Vagina (tissue), 2 donors: ENCODE data around the gene RPL19. TPM values are rescaled to one million over a fixed set of nuclear protein-coding genes. Genes with fewer than 3 reads are reported as not detected.

Experiments
- DNase-seq, 2 donors: peaks; one replicate each; pipeline ENCODE4 v3.0.0-alpha.2; 2017; ENCODE audit errors: extremely low spot score in 2 of 2
- H3K27ac ChIP-seq: fragments of 200-600 bp; sonication (generic); one replicate; pipeline ENCODE4 v1.5.1; 2019
- H3K27me3 ChIP-seq: fragments of 200-600 bp; sonication (generic); one replicate; pipeline ENCODE4 v1.5.1; 2019
- H3K36me3 ChIP-seq, 2 donors: fragments of 200-600 bp; sonication (generic); one replicate each; pipeline ENCODE4 v1.5.1; 2017 to 2019
- H3K4me1 ChIP-seq: fragments of 200-600 bp; sonication (generic); one replicate; pipeline ENCODE4 v1.5.1; 2019
- H3K4me3 ChIP-seq, 2 donors: fragments of 200-600 bp; sonication (generic); 1 replicate in 1 of 2; 2 replicates in 1 of 2; pipeline ENCODE4 v1.5.1; 2016 to 2019
- H3K9me3 ChIP-seq: fragments of 200-600 bp; sonication (generic); one replicate; pipeline ENCODE4 v1.5.1; 2019
- POLR2A ChIP-seq, 2 donors: fragments of 450-650 bp; IDR thresholded peaks; one replicate each; pipeline ENCODE4 v1.6.1; 2017; ENCODE audit warnings: antibody characterized with exemption in 2 of 2, mild to moderate bottlenecking in 2 of 2, moderate library complexity in 2 of 2
- POLR2AphosphoS5 ChIP-seq, 2 donors: sonication (generic); formaldehyde crosslinking; IDR thresholded peaks; one replicate each; pipeline ENCODE4 v1.9.0; 2017; ENCODE audit warnings: antibody characterized with exemption in 2 of 2, mild to moderate bottlenecking in 2 of 2, low read depth in 1 of 2; ENCODE audit not compliant: insufficient read depth in 1 of 2
- intact Hi-C: fragments of 100-400 bp; cut with DNase I; formaldehyde crosslinking; loops from one replicate; pipeline ENCODE4 v1.15.1; 2023
- total RNA-seq: library from RNA; depleted of rRNA; stranded (reverse); fragments of >200 nt; gene quantifications from one replicate; pipeline ENCODE4 v1.2.3, GENCODE V29; 2016
- TF ChIP-seq, protein P1 (sequence below), 3 experiments: fragments of 450-650 bp in 2 of 3; fragments of 200-600 bp in 1 of 3; sonication (generic) in 1 of 3; IDR thresholded peaks; one replicate each; pipeline ENCODE4 v1.5.1; 2017 to 2019; ENCODE audit warnings: antibody characterized with exemption in 3 of 3, mild to moderate bottlenecking in 2 of 3, moderate library complexity in 2 of 3

Gene RPL19
- total RNA-seq, 1 donor from 2014 or later: 2,758 TPM

DNA sequence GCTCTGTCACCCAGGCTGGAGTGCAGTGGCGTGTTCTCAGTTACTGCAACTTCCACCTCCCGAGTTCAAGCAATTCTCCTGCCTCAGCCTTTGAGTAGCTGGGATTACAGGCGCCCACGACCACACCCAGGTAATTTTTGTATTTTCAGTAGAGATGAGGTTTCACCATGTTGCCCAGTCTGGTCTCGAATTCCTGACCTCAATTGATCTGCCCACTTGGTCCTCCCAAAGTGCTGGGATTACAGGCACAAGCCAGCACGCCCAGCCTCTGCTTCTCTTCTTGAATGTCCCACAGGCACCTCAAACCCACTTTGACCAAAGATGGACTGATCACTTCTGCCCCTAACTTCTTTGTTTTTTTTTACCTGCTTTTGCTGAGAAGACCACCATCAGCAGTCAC lies 29.5 kb upstream of the RPL19 start:
- no peak for DNase-seq
- Histone ChIP-seq H3K9me3 (no peaks in the 10 kb centered on the region), H3K27me3 (no peaks in the 10 kb centered on the region), H3K36me3 (no peaks in the 10 kb centered on the region), H3K4me3 (no peak overlapping the region), H3K4me1 (peaks cover 10% of the 10 kb centered on the region), H3K27ac (no peak overlapping the region)
- intact Hi-C loops: no loop called here
- no peak for TF ChIP-seq POLR2AphosphoS5 (IDR thresholded peaks at IDR 0.05; ENCODE audit: insufficient read depth in 1 of 2, low read depth in 1 of 2)
- TF ChIP-seq, protein P1, sequence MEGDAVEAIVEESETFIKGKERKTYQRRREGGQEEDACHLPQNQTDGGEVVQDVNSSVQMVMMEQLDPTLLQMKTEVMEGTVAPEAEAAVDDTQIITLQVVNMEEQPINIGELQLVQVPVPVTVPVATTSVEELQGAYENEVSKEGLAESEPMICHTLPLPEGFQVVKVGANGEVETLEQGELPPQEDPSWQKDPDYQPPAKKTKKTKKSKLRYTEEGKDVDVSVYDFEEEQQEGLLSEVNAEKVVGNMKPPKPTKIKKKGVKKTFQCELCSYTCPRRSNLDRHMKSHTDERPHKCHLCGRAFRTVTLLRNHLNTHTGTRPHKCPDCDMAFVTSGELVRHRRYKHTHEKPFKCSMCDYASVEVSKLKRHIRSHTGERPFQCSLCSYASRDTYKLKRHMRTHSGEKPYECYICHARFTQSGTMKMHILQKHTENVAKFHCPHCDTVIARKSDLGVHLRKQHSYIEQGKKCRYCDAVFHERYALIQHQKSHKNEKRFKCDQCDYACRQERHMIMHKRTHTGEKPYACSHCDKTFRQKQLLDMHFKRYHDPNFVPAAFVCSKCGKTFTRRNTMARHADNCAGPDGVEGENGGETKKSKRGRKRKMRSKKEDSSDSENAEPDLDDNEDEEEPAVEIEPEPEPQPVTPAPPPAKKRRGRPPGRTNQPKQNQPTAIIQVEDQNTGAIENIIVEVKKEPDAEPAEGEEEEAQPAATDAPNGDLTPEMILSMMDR (IDR thresholded peaks at IDR 0.05): no peak
- TF ChIP-seq POLR2A (IDR thresholded peaks at IDR 0.05): no peak

DNA sequence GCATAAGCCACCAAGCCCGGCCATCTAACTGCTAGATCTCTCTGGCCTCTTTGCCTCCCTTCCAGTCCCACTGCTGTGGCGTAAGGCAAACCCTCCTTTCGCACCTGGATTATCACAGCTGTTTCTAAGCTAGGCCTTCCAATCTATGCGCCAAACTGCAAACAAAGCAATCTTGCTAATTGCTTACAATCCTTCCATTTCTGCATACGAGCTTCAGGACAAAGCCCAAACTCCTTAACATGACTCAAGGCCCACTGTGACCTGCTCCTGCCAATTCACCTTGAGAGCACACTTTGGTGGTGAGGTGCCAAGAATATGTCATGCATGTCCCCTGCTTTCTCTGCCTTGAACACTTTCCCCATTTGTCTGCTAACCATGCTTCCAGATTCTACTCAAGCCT lies 28.1 kb upstream of the RPL19 start:
- Histone ChIP-seq H3K4me1 (peaks cover 4% of the 10 kb centered on the region), H3K36me3 (peaks cover 0 to 6% of the 10 kb centered on the region in 2 donors), H3K9me3 (no peaks in the 10 kb centered on the region), H3K4me3 (no peak overlapping the region), H3K27me3 (no peaks in the 10 kb centered on the region), H3K27ac (no peak overlapping the region)
- no peak for DNase-seq
- intact Hi-C loops: no loop called here
- no peak for TF ChIP-seq POLR2A (IDR thresholded peaks at IDR 0.05)
- TF ChIP-seq POLR2AphosphoS5 (IDR thresholded peaks at IDR 0.05; ENCODE audit: insufficient read depth in 1 of 2, low read depth in 1 of 2): no peak
- TF ChIP-seq, protein P1 (IDR thresholded peaks at IDR 0.05): no peak

DNA sequence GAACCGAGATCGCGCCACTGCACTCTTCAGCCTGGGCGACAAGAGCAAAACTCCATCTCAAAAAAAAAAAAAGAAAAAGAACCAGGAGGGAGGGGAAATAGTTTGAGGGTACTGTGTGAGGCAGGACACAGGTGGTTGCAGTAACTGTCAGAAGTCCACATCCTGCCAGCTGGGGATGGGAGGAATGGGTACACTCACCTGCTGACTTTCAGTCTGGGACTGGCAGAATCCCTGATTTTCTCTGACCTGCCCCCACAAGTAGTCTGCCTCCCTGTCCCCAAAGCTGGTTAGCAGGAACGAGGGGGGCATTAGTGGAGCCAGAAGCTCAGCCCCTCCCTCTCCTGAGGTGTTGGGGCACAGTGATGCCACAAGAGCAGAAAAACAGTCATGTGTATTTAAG lies 27.0 kb upstream of the RPL19 start:
- DNase-seq: no peak
- intact Hi-C loops: no loop called here
- Histone ChIP-seq H3K27ac (no peak overlapping the region), H3K27me3 (no peaks in the 10 kb centered on the region), H3K4me1 (no peaks in the 10 kb centered on the region), H3K9me3 (no peaks in the 10 kb centered on the region), H3K36me3 (peaks cover 0 to 11% of the 10 kb centered on the region in 2 donors), H3K4me3 (no peak overlapping the region)
- TF ChIP-seq POLR2AphosphoS5 (IDR thresholded peaks at IDR 0.05; ENCODE audit: insufficient read depth in 1 of 2, low read depth in 1 of 2) (no peak), POLR2A (IDR thresholded peaks at IDR 0.05) (no peak)
- TF ChIP-seq, protein P1 (IDR thresholded peaks at IDR 0.05): no peak

DNA sequence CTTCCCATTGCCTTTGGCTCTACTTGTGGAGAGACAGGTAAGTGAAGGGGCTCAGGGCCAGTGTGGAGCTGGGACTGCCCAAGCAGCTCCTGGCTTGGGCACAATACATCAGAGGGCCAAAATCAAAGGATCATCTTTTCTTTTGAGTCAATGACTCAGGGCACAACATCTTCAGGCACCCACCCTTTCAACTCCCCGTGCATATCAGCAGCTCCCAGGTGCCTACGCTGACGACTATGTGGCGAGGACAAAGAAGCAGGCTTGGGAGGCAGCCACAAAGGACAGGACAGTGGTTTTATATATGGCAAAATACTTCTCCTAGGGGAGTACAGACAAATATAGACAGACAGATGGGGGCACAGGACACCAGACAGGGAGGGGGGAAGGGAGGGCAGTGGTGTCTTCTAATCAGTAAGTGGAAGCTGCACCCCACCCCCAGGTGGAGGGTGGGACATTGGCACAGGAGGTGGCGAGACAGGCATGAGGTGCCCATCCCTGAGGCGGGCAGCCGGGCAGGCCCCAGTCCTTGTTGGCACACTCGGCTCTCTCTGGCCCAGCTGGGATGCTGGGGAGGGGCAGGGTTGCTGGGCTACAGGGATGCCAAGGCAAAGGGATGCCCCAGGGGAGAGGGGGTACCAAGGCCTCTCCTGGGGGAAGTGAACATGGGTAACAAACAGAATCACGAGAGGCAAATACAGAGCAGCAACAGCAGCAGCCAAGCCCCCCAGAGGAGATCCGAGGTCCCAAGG lies 26.4 kb upstream of the RPL19 start:
- no peak overlapping the region for H3K27ac ChIP-seq
- no peaks in the 10 kb centered on the region for H3K9me3 ChIP-seq
- H3K4me1 ChIP-seq: no peaks in the 10 kb centered on the region
- TF ChIP-seq POLR2AphosphoS5 (IDR thresholded peaks at IDR 0.05; ENCODE audit: insufficient read depth in 1 of 2, low read depth in 1 of 2) (no peak), POLR2A (IDR thresholded peaks at IDR 0.05) (no peak)
- TF ChIP-seq, protein P1 (IDR thresholded peaks at IDR 0.05): no peak
- H3K4me3 ChIP-seq: no peak overlapping the region
- H3K27me3 ChIP-seq: no peaks in the 10 kb centered on the region
- peaks cover 0 to 11% of the 10 kb centered on the region in 2 donors for H3K36me3 ChIP-seq
- no peak for DNase-seq
- intact Hi-C loops: no loop called here
